ENCODE measurements around the gene NDUFS7.
A peak's percentile ranks its signal among the peaks of the same experiment; 100 is the strongest.
"Not testable (repeated sequence)": the region's sequence is repeated elsewhere in the genome, so short reads cannot be mapped to it uniquely, and the experiment has no call there.

The NDUFS7 gene

GRCh38 chr19:1438933-1439354, 55.2 kb downstream of the NDUFS7 start:
- peak overlapping the region; percentile 98 for H3K4me3 ChIP-seq (ENCODE audit: insufficient read length, low read depth)
- H3K36me3 ChIP-seq (ENCODE audit: insufficient read depth, insufficient read length, low read length): peaks cover 62% of the 10 kb centered on the region

DNA sequence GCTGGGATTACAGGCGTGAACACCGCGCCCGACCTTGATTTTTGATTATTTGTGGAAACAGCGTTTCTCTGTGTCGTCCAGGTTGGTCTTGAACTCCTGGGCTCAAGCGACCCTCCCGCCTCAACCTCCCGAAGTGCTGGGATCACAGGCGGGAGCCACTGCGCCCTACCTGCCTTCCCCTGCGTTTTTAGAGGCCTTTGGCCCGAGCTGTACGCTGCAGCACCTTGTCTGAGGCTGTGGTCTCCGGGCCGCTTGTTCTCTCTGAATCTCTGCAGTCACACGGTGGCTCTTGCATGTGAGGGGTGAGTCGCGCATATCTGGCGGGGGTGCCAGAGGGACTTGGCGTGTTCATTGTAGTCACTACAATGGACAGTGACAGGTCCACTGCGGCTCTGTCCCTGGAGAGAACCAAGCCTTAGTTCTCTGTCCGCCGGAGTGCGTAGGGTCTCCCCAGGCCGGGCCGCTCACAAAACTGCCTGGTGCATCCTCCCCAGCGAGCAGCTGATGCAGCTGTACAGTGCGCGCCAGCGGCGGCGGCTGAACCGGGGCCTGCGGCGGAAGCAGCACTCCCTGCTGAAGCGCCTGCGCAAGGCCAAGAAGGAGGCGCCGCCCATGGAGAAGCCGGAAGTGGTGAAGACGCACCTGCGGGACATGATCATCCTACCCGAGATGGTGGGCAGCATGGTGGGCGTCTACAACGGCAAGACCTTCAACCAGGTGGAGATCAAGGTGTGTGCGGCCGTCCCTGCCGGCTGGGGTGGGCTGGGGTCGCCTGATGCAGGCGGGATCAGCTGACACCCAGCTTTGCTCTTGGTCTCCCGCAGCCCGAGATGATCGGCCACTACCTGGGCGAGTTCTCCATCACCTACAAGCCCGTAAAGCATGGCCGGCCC, 56.1 kb downstream of the NDUFS7 start:
- not testable (repeated sequence) for H3K27me3 ChIP-seq (ENCODE audit: insufficient read depth, insufficient read length); DNase-seq (ENCODE audit: low read depth, low spot score); H3K9me3 ChIP-seq (ENCODE audit: insufficient read depth, low read length)
- H3K4me3 ChIP-seq (ENCODE audit: insufficient read length, low read depth): peak overlapping the region; percentile 98
- H3K4me1 ChIP-seq (ENCODE audit: insufficient read depth, insufficient read length): peaks cover 29% of the 10 kb centered on the region
- H3K36me3 ChIP-seq (ENCODE audit: insufficient read depth, insufficient read length, low read length): peaks cover 54% of the 10 kb centered on the region
- H3K9ac ChIP-seq (ENCODE audit: insufficient read length, low read depth): peak overlapping the region; percentile 99

More at GRCh38 chr19:1438933-1439354, 55.2 kb downstream of the NDUFS7 start:
- no peaks in the 10 kb centered on the region for H3K9me3 ChIP-seq (ENCODE audit: insufficient read depth, low read length)
- no peaks in the 10 kb centered on the region for H3K27me3 ChIP-seq (ENCODE audit: insufficient read depth, insufficient read length)
- TF ChIP-seq YY1 (IDR thresholded peaks at IDR 0.05; ENCODE audit: insufficient read depth, insufficient read length) (no peak), ZNF274 (IDR thresholded peaks at IDR 0.05; ENCODE audit: low read depth, low read length) (no peak), SUZ12 (IDR thresholded peaks at IDR 0.05; ENCODE audit: extremely low read depth, insufficient read depth, insufficient read length) (no peak)
- peaks cover 28% of the 10 kb centered on the region for H3K4me1 ChIP-seq (ENCODE audit: insufficient read depth, insufficient read length)
- no peak for DNase-seq (ENCODE audit: low read depth, low spot score)
- H3K9ac ChIP-seq (ENCODE audit: insufficient read length, low read depth): peak overlapping the region; percentile 99

DNA sequence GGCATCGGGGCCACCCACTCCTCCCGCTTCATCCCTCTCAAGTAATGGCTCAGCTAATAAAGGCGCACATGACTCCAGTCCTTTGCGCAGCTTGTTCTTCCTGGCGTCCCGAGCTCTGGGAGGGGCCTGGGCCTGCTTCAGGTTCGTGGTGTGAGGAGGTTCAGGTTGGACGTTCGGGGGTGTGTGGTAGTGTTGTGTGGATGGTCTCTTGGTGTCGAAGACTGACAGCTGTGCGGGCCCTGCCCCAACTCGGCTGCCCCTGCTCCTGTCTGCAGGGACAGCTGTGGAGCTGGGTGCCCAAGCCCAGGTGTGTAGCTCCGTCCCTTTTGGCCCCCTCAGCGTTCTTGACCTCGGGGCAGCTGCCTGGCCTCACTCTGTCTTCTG, 56.7 kb downstream of the NDUFS7 start:
- Histone ChIP-seq H3K4me3 (ENCODE audit: insufficient read length, low read depth) (peak overlapping the region; percentile 21), H3K9me3 (ENCODE audit: insufficient read depth, low read length) (no peaks in the 10 kb centered on the region), H3K4me1 (ENCODE audit: insufficient read depth, insufficient read length) (peaks cover 31% of the 10 kb centered on the region), H3K27me3 (ENCODE audit: insufficient read depth, insufficient read length) (peaks cover 2% of the 10 kb centered on the region), H3K36me3 (ENCODE audit: insufficient read depth, insufficient read length, low read length) (peaks cover 49% of the 10 kb centered on the region), H3K9ac (ENCODE audit: insufficient read length, low read depth) (peak overlapping the region; percentile 83)
- no peak for DNase-seq (ENCODE audit: low read depth, low spot score)
- TF ChIP-seq ZNF274 (IDR thresholded peaks at IDR 0.05; ENCODE audit: low read depth, low read length): no peak
- no peak for TF ChIP-seq SUZ12 (IDR thresholded peaks at IDR 0.05; ENCODE audit: extremely low read depth, insufficient read depth, insufficient read length)
- TF ChIP-seq YY1 (IDR thresholded peaks at IDR 0.05; ENCODE audit: insufficient read depth, insufficient read length): no peak

DNA sequence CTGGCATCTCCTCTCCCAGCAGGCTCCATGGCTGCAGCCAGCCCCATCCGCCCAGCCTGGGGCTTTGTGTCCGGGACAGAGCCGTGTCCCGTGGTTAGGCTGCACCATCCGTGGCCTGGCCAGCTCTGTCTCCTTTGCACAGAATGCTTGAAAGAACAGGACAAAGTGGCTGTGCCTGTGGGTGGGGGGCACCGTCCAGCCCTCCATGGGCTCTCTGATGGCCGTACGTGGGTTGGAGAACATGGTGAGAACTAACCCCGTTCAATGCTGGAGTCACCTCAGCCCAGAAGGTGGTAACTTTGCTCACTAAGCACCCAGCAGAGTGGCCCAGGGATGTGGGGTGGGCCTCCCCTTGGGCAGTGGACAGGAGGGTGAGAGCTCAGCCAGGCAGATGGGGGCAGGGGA, 57.3 kb downstream of the NDUFS7 start:
- Histone ChIP-seq H3K27me3 (ENCODE audit: insufficient read depth, insufficient read length) (peaks cover 4% of the 10 kb centered on the region), H3K9me3 (ENCODE audit: insufficient read depth, low read length) (no peaks in the 10 kb centered on the region), H3K36me3 (ENCODE audit: insufficient read depth, insufficient read length, low read length) (peaks cover 45% of the 10 kb centered on the region), H3K4me3 (ENCODE audit: insufficient read length, low read depth) (no peak overlapping the region), H3K4me1 (ENCODE audit: insufficient read depth, insufficient read length) (peaks cover 32% of the 10 kb centered on the region), H3K9ac (ENCODE audit: insufficient read length, low read depth) (peak overlapping the region; percentile 83)
- DNase-seq (ENCODE audit: low read depth, low spot score): no peak
- TF ChIP-seq SUZ12 (IDR thresholded peaks at IDR 0.05; ENCODE audit: extremely low read depth, insufficient read depth, insufficient read length): no peak
- no peak for TF ChIP-seq YY1 (IDR thresholded peaks at IDR 0.05; ENCODE audit: insufficient read depth, insufficient read length)
- no peak for TF ChIP-seq ZNF274 (IDR thresholded peaks at IDR 0.05; ENCODE audit: low read depth, low read length)

DNA sequence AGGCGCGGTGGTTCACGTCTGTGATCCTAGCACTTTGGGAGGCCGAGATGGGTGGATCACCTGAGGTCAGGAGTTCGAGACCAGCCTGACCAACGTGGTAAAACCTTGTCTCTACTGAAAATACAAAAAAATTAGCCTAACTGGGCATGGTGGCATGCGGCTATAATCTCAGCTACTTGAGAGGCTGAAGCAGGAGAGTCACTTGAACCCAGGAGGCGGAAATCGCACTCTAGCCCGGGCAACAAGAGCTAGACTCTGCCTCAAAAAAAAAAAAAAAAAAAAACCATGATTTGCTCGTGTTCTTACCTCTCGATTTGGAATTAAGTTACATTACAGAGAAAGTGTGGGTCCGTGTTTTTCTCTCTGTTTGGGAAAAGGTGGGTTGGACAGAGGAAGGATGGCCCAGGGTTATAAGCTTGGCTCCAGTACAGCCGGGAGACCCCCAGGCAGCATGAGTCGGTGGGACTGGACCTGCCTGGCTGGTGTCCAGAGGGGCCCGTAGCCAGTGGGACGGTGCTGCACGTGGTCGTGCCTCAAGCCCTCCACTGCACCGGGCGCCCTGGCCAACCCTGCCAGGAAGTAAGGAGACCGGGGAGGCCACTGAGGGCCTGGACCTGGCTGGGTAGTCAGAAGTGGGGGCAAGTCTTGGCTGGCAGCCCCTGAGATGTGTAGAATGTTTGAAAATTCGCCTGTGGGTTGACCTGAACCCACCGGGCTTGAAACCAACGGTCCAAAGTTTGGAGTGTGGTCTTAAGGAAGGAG, 58.2 kb downstream of the NDUFS7 start:
- TF ChIP-seq SUZ12 (IDR thresholded peaks at IDR 0.05; ENCODE audit: extremely low read depth, insufficient read depth, insufficient read length): no peak
- no peak for TF ChIP-seq ZNF274 (IDR thresholded peaks at IDR 0.05; ENCODE audit: low read depth, low read length)
- TF ChIP-seq YY1 (IDR thresholded peaks at IDR 0.05; ENCODE audit: insufficient read depth, insufficient read length): no peak
- Histone ChIP-seq H3K36me3 (ENCODE audit: insufficient read depth, insufficient read length, low read length) (peaks cover 45% of the 10 kb centered on the region), H3K4me1 (ENCODE audit: insufficient read depth, insufficient read length) (peaks cover 36% of the 10 kb centered on the region), H3K9me3 (ENCODE audit: insufficient read depth, low read length) (no peaks in the 10 kb centered on the region), H3K4me3 (ENCODE audit: insufficient read length, low read depth) (no peak overlapping the region), H3K27me3 (ENCODE audit: insufficient read depth, insufficient read length) (peaks cover 12% of the 10 kb centered on the region), H3K9ac (ENCODE audit: insufficient read length, low read depth) (peak overlapping the region; percentile 66)
- no peak for DNase-seq (ENCODE audit: low read depth, low spot score)

Measured in NT2/D1 (cell line).